WTC11 (cell line): ENCODE measurements around the gene ABHD17C. TPM values are rescaled to one million over a fixed set of nuclear protein-coding genes. Genes with fewer than 3 reads are reported as not detected.

Experiments used
- ATAC-seq: fragments of 200-7000 bp; cut with Tn5 transposase; 2 replicates; pipeline ENCODE4 v1.10.0; 2021; ENCODE audit warnings: mild to moderate bottlenecking, moderate library complexity
- CTCF ChIA-PET: fragments of 300-600 bp; sonication (Branson Sonifier 250); formaldehyde crosslinking; loops from one replicate; lab custom pipeline; 2021; ENCODE audit warnings: antibody characterized with exemption; lab: Charles Lee
- POLR2A ChIA-PET: fragments of 350-600 bp; sonication (Branson Sonifier 250); formaldehyde crosslinking; loops from one replicate; lab custom pipeline; 2021; ENCODE audit warnings: antibody characterized with exemption; lab: Charles Lee
- DNase-seq: peaks from one replicate; pipeline ENCODE4 v3.0.0; 2021; ENCODE audit warnings: low spot score
- H3K27ac Mint-ChIP-seq: 2 replicates; pipeline ENCODE4 v1.8.0; 2021; ENCODE audit warnings: mixed read lengths
- H3K27me3 Mint-ChIP-seq: 2 replicates; pipeline ENCODE4 v1.8.0; 2021; ENCODE audit warnings: low read depth, mild to moderate bottlenecking, moderate library complexity, mixed read lengths
- H3K36me3 Mint-ChIP-seq: 2 replicates; pipeline ENCODE4 v1.8.0; 2021; ENCODE audit warnings: mixed read lengths
- H3K4me1 Mint-ChIP-seq: 2 replicates; pipeline ENCODE4 v1.8.0; 2022; ENCODE audit warnings: mixed read lengths
- H3K4me3 Mint-ChIP-seq: 2 replicates; pipeline ENCODE4 v1.8.0; 2021; ENCODE audit warnings: mild to moderate bottlenecking, moderate library complexity, mixed read lengths
- H3K9me3 Mint-ChIP-seq: 2 replicates; pipeline ENCODE4 v1.8.0; 2021; ENCODE audit warnings: mixed read lengths
- FOXK1 ChIP-seq: sonication (generic); formaldehyde crosslinking; IDR thresholded peaks from 2 replicates; pipeline ENCODE4 v1.8.0; 2022; ENCODE audit warnings: mild to moderate bottlenecking, moderate library complexity, missing genetic modification reagents
- FOXP1 ChIP-seq: sonication (generic); formaldehyde crosslinking; IDR thresholded peaks from 2 replicates; pipeline ENCODE4 v1.8.0; 2022; ENCODE audit warnings: missing genetic modification reagents, mild to moderate bottlenecking, moderate library complexity, borderline replicate concordance
- HMGA2 ChIP-seq: fragments of 250-450 bp; sonication (Bioruptor Pico); IDR thresholded peaks from 2 replicates; pipeline ENCODE4 v1.4.0; 2021; ENCODE audit warnings: mild to moderate bottlenecking, moderate library complexity
- JAZF1 ChIP-seq: fragments of 250-450 bp; sonication (Bioruptor Pico); IDR thresholded peaks from 2 replicates; pipeline ENCODE4 v1.9.0; 2021; ENCODE audit warnings: moderate library complexity, mild to moderate bottlenecking, inconsistent platforms
- NR2C2 ChIP-seq: sonication (generic); formaldehyde crosslinking; IDR thresholded peaks from 2 replicates; pipeline ENCODE4 v1.8.0; 2022; ENCODE audit warnings: mild to moderate bottlenecking, missing genetic modification reagents
- TEAD4 ChIP-seq: sonication (generic); formaldehyde crosslinking; IDR thresholded peaks from 2 replicates; pipeline ENCODE4 v1.8.0; 2022; ENCODE audit warnings: mild to moderate bottlenecking, missing genetic modification reagents
- ZBTB21 ChIP-seq: sonication (generic); formaldehyde crosslinking; IDR thresholded peaks from 2 replicates; pipeline ENCODE4 v1.8.1; 2023; ENCODE audit warnings: mild to moderate bottlenecking, missing genetic modification reagents, borderline replicate concordance
- ZNF138 ChIP-seq: sonication (generic); formaldehyde crosslinking; conservative IDR thresholded peaks from 2 replicates; pipeline ENCODE4 v1.8.1; 2022; ENCODE audit warnings: mild to moderate bottlenecking, moderate library complexity, missing genetic modification reagents
- ZNF219 ChIP-seq: sonication (generic); formaldehyde crosslinking; IDR thresholded peaks from 2 replicates; pipeline ENCODE4 v1.8.0; 2023; ENCODE audit warnings: missing genetic modification reagents, mild to moderate bottlenecking, borderline replicate concordance
- ZNF396 ChIP-seq: fragments of 250-450 bp; sonication (Bioruptor Pico); IDR thresholded peaks from 2 replicates; pipeline ENCODE4 v1.8.0; 2021; ENCODE audit warnings: mild to moderate bottlenecking, moderate library complexity, borderline replicate concordance
- total RNA-seq: library from RNA; stranded (reverse); gene quantifications from 3 replicates; pipeline ENCODE4 v1.2.3, GENCODE V29; 2021
- TF ChIP-seq, protein P1 (sequence below): fragments of 250-450 bp; sonication (Bioruptor Pico); IDR thresholded peaks from 2 replicates; pipeline ENCODE4 v1.8.0; 2021; ENCODE audit warnings: mild to moderate bottlenecking
- TF ChIP-seq, protein P2 (sequence below): fragments of 250-450 bp; sonication (Bioruptor Pico); IDR thresholded peaks from 2 replicates; pipeline ENCODE4 v1.9.0; 2021; ENCODE audit warnings: moderate library complexity, mild to moderate bottlenecking, inconsistent platforms, borderline replicate concordance
- TF ChIP-seq, protein P3 (sequence below): sonication (generic); formaldehyde crosslinking; conservative IDR thresholded peaks from 2 replicates; pipeline ENCODE4 v1.8.1; 2022; ENCODE audit warnings: mild to moderate bottlenecking, missing genetic modification reagents
- TF ChIP-seq, protein P4 (sequence below): sonication (generic); formaldehyde crosslinking; IDR thresholded peaks from 2 replicates; pipeline ENCODE4 v1.8.0; 2023; ENCODE audit warnings: missing genetic modification reagents, mild to moderate bottlenecking, borderline replicate concordance
- TF ChIP-seq, protein P5 (sequence below): sonication (generic); formaldehyde crosslinking; IDR thresholded peaks from 2 replicates; pipeline ENCODE4 v1.8.1; 2023; ENCODE audit warnings: mild to moderate bottlenecking, moderate library complexity, missing genetic modification reagents
- TF ChIP-seq, protein P6 (sequence below): sonication (generic); formaldehyde crosslinking; IDR thresholded peaks from 2 replicates; pipeline ENCODE4 v1.8.1; 2023; ENCODE audit warnings: mild to moderate bottlenecking, missing genetic modification reagents
- TF ChIP-seq, protein P7 (sequence below): sonication (generic); formaldehyde crosslinking; conservative IDR thresholded peaks from 2 replicates; pipeline ENCODE4 v1.8.1; 2023; ENCODE audit warnings: mild to moderate bottlenecking, low read depth, missing genetic modification reagents, moderate library complexity
- TF ChIP-seq, protein P8 (sequence below): sonication (generic); formaldehyde crosslinking; IDR thresholded peaks from 2 replicates; pipeline ENCODE4 v1.8.1; 2022; ENCODE audit warnings: mild to moderate bottlenecking, moderate library complexity, missing genetic modification reagents
- TF ChIP-seq, protein P9 (sequence below): fragments of 250-450 bp; sonication (Bioruptor Pico); IDR thresholded peaks from 2 replicates; pipeline ENCODE4 v2.1.2; 2022; ENCODE audit warnings: mild to moderate bottlenecking, moderate library complexity

Gene ABHD17C
- total RNA-seq, 1 experiment from 2014 or later = 29.0 TPM

DNA sequence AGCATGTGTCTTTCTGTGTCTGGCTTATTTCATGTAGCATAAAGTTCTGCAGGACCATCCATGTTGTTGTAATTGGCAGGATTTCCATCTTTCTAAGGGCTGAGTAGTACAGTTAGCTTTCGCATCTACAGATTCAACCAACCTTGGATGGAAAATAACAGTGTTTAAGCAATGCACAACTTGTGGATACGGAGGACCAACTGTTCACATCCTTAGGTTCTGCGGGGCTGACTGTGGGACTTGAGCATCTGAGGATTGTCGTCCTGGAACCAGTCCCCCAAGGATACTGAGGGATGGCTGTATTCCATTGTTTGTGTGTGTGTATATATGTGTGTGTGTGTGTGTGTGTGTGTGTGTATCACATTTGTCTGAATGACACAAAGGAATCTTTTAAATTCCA lies 27.7 kb downstream of the ABHD17C start (continued):
- TF ChIP-seq, protein P1, sequence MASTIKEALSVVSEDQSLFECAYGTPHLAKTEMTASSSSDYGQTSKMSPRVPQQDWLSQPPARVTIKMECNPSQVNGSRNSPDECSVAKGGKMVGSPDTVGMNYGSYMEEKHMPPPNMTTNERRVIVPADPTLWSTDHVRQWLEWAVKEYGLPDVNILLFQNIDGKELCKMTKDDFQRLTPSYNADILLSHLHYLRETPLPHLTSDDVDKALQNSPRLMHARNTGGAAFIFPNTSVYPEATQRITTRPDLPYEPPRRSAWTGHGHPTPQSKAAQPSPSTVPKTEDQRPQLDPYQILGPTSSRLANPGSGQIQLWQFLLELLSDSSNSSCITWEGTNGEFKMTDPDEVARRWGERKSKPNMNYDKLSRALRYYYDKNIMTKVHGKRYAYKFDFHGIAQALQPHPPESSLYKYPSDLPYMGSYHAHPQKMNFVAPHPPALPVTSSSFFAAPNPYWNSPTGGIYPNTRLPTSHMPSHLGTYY = no peak
- no peak for TF ChIP-seq FOXK1
- TF ChIP-seq, protein P2, sequence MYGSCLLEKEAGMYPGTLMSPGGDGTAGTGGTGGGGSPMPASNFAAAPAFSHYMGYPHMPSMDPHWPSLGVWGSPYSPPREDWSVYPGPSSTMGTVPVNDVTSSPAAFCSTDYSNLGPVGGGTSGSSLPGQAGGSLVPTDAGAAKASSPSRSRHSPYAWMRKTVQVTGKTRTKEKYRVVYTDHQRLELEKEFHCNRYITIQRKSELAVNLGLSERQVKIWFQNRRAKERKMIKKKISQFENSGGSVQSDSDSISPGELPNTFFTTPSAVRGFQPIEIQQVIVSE (CRISPR knock-in tag) = no peak
- TF ChIP-seq, protein P3, sequence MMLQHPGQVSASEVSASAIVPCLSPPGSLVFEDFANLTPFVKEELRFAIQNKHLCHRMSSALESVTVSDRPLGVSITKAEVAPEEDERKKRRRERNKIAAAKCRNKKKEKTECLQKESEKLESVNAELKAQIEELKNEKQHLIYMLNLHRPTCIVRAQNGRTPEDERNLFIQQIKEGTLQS = no peak

DNA sequence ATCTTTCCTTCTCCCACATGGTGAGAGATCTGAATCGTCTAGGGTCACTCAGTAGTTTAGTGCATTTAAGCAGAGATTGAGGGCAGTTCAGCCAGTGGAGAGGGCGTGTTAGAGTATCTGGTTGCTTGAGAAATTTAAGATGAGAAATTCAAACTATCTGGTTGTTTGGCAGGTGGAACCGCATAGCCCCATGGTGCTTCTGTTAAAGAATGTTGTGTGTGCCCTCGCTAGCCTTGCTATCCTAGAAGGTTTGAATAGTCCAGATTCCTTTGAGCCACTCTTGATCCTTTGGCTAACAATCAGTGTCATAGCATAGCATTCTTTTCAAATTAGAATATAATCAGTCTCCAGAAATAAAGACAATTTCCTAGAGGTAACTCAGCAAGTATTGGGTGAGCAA lies 32.1 kb downstream of the ABHD17C start:
- H3K27ac Mint-ChIP-seq = peak overlapping the region; percentile 69; the same call in 1 of the 2 replicates
- no peak for DNase-seq
- ATAC-seq = peak; percentile 57; the same call in 1 of the 2 replicates
- peaks cover 23% of the 10 kb centered on the region for H3K4me1 Mint-ChIP-seq
- peaks cover 35% of the 10 kb centered on the region for H3K36me3 Mint-ChIP-seq
- H3K4me3 Mint-ChIP-seq = no peak overlapping the region
- ChIA-PET CTCF (no interaction called here), POLR2A (no interaction called here)
- no peaks in the 10 kb centered on the region for H3K27me3 Mint-ChIP-seq
- peaks cover 33% of the 10 kb centered on the region for H3K9me3 Mint-ChIP-seq
- TF ChIP-seq, protein P4, sequence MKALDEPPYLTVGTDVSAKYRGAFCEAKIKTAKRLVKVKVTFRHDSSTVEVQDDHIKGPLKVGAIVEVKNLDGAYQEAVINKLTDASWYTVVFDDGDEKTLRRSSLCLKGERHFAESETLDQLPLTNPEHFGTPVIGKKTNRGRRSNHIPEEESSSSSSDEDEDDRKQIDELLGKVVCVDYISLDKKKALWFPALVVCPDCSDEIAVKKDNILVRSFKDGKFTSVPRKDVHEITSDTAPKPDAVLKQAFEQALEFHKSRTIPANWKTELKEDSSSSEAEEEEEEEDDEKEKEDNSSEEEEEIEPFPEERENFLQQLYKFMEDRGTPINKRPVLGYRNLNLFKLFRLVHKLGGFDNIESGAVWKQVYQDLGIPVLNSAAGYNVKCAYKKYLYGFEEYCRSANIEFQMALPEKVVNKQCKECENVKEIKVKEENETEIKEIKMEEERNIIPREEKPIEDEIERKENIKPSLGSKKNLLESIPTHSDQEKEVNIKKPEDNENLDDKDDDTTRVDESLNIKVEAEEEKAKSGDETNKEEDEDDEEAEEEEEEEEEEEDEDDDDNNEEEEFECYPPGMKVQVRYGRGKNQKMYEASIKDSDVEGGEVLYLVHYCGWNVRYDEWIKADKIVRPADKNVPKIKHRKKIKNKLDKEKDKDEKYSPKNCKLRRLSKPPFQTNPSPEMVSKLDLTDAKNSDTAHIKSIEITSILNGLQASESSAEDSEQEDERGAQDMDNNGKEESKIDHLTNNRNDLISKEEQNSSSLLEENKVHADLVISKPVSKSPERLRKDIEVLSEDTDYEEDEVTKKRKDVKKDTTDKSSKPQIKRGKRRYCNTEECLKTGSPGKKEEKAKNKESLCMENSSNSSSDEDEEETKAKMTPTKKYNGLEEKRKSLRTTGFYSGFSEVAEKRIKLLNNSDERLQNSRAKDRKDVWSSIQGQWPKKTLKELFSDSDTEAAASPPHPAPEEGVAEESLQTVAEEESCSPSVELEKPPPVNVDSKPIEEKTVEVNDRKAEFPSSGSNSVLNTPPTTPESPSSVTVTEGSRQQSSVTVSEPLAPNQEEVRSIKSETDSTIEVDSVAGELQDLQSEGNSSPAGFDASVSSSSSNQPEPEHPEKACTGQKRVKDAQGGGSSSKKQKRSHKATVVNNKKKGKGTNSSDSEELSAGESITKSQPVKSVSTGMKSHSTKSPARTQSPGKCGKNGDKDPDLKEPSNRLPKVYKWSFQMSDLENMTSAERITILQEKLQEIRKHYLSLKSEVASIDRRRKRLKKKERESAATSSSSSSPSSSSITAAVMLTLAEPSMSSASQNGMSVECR = no peak
- TF ChIP-seq ZNF219 = no peak
- TF ChIP-seq ZBTB21 (CRISPR knock-in tag) = no peak
- TF ChIP-seq, protein P5, sequence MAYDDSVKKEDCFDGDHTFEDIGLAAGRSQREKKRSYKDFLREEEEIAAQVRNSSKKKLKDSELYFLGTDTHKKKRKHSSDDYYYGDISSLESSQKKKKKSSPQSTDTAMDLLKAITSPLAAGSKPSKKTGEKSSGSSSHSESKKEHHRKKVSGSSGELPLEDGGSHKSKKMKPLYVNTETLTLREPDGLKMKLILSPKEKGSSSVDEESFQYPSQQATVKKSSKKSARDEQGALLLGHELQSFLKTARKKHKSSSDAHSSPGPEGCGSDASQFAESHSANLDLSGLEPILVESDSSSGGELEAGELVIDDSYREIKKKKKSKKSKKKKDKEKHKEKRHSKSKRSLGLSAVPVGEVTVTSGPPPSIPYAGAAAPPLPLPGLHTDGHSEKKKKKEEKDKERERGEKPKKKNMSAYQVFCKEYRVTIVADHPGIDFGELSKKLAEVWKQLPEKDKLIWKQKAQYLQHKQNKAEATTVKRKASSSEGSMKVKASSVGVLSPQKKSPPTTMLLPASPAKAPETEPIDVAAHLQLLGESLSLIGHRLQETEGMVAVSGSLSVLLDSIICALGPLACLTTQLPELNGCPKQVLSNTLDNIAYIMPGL (CRISPR knock-in tag) = no peak
- no peak for TF ChIP-seq FOXP1 (CRISPR knock-in tag)
- TF ChIP-seq, protein P6, sequence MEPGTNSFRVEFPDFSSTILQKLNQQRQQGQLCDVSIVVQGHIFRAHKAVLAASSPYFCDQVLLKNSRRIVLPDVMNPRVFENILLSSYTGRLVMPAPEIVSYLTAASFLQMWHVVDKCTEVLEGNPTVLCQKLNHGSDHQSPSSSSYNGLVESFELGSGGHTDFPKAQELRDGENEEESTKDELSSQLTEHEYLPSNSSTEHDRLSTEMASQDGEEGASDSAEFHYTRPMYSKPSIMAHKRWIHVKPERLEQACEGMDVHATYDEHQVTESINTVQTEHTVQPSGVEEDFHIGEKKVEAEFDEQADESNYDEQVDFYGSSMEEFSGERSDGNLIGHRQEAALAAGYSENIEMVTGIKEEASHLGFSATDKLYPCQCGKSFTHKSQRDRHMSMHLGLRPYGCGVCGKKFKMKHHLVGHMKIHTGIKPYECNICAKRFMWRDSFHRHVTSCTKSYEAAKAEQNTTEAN (CRISPR knock-in tag) = no peak
- TF ChIP-seq HMGA2 = no peak
- TF ChIP-seq, protein P7, sequence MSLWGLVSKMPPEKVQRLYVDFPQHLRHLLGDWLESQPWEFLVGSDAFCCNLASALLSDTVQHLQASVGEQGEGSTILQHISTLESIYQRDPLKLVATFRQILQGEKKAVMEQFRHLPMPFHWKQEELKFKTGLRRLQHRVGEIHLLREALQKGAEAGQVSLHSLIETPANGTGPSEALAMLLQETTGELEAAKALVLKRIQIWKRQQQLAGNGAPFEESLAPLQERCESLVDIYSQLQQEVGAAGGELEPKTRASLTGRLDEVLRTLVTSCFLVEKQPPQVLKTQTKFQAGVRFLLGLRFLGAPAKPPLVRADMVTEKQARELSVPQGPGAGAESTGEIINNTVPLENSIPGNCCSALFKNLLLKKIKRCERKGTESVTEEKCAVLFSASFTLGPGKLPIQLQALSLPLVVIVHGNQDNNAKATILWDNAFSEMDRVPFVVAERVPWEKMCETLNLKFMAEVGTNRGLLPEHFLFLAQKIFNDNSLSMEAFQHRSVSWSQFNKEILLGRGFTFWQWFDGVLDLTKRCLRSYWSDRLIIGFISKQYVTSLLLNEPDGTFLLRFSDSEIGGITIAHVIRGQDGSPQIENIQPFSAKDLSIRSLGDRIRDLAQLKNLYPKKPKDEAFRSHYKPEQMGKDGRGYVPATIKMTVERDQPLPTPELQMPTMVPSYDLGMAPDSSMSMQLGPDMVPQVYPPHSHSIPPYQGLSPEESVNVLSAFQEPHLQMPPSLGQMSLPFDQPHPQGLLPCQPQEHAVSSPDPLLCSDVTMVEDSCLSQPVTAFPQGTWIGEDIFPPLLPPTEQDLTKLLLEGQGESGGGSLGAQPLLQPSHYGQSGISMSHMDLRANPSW (CRISPR knock-in tag) = no peak
- no peak for TF ChIP-seq ZNF138
- no peak for TF ChIP-seq ZNF396 (CRISPR knock-in tag)
- TF ChIP-seq TEAD4 (CRISPR knock-in tag) = no peak
- TF ChIP-seq, protein P8, sequence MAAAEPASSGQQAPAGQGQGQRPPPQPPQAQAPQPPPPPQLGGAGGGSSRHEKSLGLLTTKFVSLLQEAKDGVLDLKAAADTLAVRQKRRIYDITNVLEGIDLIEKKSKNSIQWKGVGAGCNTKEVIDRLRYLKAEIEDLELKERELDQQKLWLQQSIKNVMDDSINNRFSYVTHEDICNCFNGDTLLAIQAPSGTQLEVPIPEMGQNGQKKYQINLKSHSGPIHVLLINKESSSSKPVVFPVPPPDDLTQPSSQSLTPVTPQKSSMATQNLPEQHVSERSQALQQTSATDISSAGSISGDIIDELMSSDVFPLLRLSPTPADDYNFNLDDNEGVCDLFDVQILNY = no peak
- no peak for TF ChIP-seq NR2C2 (CRISPR knock-in tag)
- TF ChIP-seq, protein P9, sequence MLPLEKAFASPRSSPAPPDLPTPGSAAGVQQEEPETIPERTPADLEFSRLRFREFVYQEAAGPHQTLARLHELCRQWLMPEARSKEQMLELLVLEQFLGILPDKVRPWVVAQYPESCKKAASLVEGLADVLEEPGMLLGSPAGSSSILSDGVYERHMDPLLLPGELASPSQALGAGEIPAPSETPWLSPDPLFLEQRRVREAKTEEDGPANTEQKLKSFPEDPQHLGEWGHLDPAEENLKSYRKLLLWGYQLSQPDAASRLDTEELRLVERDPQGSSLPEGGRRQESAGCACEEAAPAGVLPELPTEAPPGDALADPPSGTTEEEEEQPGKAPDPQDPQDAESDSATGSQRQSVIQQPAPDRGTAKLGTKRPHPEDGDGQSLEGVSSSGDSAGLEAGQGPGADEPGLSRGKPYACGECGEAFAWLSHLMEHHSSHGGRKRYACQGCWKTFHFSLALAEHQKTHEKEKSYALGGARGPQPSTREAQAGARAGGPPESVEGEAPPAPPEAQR (CRISPR knock-in tag) = no peak
- no peak for TF ChIP-seq JAZF1 (CRISPR knock-in tag)
